ENCODE data around the gene SPTBN1.
A peak's percentile ranks its signal among the peaks of the same experiment; 100 is the strongest.

The SPTBN1 gene

GRCh38 chr2:54455563-54456361 is at the start of gene SPTBN1:
SPTBN1 (plus strand) TSS chr2:54456327; CDS start chr2:54526419, 70,092 bp downstream.
- DNase-seq, result peak; percentile 56

- DNase-seq, result no peak
These were observed 48.4 kb upstream of the SPTBN1 start for GRCh38 chr2:54407693-54408092.

GRCh38 chr2:54408288-54408687 is 47.8 kb upstream of the SPTBN1 start:
- DNase-seq, result no peak

- no peak for DNase-seq
These were observed 46.4 kb upstream of the SPTBN1 start for GRCh38 chr2:54409752-54410151.

GRCh38 chr2:54411801-54412354 is 44.2 kb upstream of the SPTBN1 start:
- no peak for DNase-seq

GRCh38 chr2:54416166-54416813 is 39.8 kb upstream of the SPTBN1 start:
- DNase-seq, result no peak

- DNase-seq, result no peak
These were observed 39.2 kb upstream of the SPTBN1 start for GRCh38 chr2:54416938-54417337.

GRCh38 chr2:54417577-54417976 is 38.5 kb upstream of the SPTBN1 start:
- no peak for DNase-seq

- no peak for DNase-seq
These were observed 36.7 kb upstream of the SPTBN1 start for GRCh38 chr2:54419388-54419787.

GRCh38 chr2:54419855-54420523 is 36.1 kb upstream of the SPTBN1 start:
- DNase-seq, result no peak

GRCh38 chr2:54420524-54421172 is 35.5 kb upstream of the SPTBN1 start:
- DNase-seq, result no peak

GRCh38 chr2:54422072-54422581 is 34.0 kb upstream of the SPTBN1 start:
- peak; percentile 57 for DNase-seq

GRCh38 chr2:54423213-54423612 is 32.9 kb upstream of the SPTBN1 start:
- DNase-seq, result no peak

- DNase-seq, result no peak
These were observed 31.5 kb upstream of the SPTBN1 start for GRCh38 chr2:54424555-54425163.

- DNase-seq, result no peak
These were observed 27.9 kb upstream of the SPTBN1 start for GRCh38 chr2:54428108-54428831.

- DNase-seq, result no peak
These were observed 27.1 kb upstream of the SPTBN1 start for GRCh38 chr2:54429054-54429453.

GRCh38 chr2:54429811-54430551 is 26.1 kb upstream of the SPTBN1 start:
- no peak for DNase-seq

- no peak for DNase-seq
These were observed 25.5 kb upstream of the SPTBN1 start for GRCh38 chr2:54430649-54431048.

- no peak for DNase-seq
These were observed 23.7 kb upstream of the SPTBN1 start for GRCh38 chr2:54432251-54433015.

GRCh38 chr2:54434229-54434628 is 21.9 kb upstream of the SPTBN1 start:
- DNase-seq, result no peak

Measured in activated CD8-positive, alpha-beta memory T cell treated with anti-CD3 and anti-CD28 coated beads, Interleukin-2, amount 50 U/mL, for 48 hours (primary cell).